Measurements from ENCODE around the gene PDZD7.

DNA sequence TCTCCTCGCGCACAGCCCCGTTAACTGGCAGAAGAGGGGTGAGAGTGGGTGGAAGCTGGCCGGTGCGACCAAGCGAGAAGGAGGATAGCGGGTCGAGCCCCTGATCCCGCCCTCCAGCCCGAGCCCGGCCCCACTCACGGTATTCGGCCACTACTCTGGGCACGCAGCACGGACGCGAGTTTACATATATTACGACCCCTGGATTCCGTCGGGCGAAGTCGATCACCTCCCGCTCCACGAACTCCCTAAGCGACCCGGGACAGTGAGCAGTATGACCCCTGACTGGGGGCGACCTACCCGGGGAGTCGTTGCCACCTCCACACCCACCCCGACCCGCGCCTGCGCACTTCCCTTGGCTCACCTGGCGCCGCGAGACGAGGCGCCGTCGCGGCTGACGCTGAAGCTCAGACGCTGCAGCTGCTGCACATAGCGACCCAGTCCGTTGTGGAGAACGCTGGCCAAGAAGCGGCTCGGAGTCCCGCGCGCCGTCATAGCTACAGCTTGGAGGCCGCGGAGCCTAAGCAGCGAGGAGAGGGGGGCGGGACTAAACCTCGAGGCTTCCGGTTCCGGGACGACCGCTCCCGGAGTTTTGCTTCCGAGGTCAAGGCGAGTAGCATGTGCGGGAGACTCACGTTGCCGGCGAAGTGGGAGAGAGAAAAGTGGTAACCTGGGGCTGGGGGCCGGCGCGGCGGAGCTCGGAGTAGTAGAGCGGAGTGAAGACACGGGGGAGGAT, 43.8 kb downstream of the PDZD7 start, which contains the start of the genes MRPL43 and TWNK:
- no peak for TF ChIP-seq GATA2 (IDR thresholded peaks at IDR 0.05; ENCODE audit: low read depth, low read length)
- no peak for TF ChIP-seq GATA3 (IDR thresholded peaks at IDR 0.05; ENCODE audit: low read depth, low read length)
